GM12874 (cell line): ENCODE measurements around the gene LCLAT1.

Experiments
- TF ChIP-seq, protein P1 (sequence below): IDR thresholded peaks from 2 replicates; pipeline ENCODE4 v1.5.1; 2011; ENCODE audit warnings: low read depth, mild to moderate bottlenecking, control low read depth, low read length, moderate library complexity; ENCODE audit not compliant: insufficient read depth

LCLAT1 gene

DNA sequence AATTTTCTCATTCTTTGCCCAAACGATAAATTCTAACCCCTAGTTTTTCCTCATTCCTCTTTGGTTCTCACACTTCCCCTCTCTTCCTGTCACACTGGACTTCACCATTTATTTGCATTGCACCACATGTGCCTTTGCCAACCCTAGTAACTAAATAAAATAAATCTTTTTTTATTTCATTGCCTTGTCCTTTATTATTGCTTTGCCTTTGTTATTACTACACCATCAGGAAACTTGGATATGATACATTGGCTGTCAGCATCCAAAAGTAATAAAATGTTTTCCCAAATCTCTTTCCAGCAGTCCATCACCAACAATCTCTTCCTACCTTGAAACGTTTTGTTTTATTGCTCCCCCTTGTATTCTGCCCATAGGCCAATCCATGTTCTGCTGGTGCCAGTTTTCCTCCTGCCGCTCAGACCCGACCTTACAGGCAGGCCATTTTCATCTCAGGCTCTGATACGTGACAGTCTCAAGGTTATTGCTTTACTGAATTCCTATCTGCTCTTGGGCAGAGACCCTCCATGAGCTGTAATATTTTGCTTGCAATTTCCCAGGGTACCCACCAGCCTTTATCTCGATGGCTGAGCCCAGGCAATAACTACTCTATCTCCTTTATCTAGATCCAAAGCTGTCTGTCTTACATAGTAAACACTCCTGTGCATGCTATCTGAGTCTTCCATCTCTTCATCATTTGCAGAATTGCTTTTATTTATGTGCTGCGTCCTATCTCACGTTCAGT, 19.3 kb upstream of the LCLAT1 start:
- TF ChIP-seq, protein P1, sequence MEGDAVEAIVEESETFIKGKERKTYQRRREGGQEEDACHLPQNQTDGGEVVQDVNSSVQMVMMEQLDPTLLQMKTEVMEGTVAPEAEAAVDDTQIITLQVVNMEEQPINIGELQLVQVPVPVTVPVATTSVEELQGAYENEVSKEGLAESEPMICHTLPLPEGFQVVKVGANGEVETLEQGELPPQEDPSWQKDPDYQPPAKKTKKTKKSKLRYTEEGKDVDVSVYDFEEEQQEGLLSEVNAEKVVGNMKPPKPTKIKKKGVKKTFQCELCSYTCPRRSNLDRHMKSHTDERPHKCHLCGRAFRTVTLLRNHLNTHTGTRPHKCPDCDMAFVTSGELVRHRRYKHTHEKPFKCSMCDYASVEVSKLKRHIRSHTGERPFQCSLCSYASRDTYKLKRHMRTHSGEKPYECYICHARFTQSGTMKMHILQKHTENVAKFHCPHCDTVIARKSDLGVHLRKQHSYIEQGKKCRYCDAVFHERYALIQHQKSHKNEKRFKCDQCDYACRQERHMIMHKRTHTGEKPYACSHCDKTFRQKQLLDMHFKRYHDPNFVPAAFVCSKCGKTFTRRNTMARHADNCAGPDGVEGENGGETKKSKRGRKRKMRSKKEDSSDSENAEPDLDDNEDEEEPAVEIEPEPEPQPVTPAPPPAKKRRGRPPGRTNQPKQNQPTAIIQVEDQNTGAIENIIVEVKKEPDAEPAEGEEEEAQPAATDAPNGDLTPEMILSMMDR, result no peak

DNA sequence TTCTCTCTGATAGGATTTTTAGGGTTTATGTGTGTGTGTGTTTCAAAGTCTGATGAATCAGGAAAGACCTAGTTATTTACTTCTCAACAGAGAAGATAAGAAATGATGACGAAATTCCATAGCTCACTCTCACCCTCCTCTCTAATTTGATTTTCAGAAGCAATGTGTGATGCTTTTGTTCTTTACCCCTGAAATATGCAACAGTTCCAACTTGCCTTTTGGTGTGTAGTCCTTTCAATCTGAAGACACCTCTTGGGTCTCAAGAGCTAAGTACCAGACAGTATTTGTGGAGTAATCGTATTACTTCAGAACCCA, 18.7 kb upstream of the LCLAT1 start:
- TF ChIP-seq, protein P1, result no peak

DNA sequence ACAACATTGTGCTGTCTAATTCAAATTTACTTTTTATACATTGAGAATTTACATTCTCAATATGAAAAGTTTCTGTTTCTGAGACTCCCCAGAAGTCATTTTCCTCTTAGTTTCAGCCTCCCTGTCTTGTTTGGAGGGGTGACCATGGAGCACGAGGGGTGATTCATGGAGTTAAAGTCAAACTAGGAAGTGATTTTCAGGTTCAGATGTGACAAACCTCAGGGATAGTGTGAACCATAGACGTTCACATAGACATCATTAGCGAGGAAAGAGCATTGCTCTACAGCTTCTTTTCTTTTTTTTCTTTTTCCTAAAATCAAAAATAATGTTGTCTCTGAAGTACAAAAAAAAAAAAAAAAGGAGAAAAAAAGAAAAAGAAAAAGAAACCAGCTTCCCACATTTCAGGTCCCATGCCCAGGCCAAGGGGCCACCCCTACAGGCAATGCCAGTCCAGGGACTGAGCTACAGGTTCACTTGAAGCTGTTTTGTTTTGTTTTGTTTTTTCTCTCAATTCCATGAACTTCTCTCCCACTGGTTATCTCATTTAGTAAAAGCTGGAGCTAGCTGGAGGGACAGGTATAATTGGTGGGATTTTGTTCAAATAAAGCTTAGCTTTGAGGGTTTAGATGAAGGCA, 18.1 kb upstream of the LCLAT1 start:
- TF ChIP-seq, protein P1, result no peak

DNA sequence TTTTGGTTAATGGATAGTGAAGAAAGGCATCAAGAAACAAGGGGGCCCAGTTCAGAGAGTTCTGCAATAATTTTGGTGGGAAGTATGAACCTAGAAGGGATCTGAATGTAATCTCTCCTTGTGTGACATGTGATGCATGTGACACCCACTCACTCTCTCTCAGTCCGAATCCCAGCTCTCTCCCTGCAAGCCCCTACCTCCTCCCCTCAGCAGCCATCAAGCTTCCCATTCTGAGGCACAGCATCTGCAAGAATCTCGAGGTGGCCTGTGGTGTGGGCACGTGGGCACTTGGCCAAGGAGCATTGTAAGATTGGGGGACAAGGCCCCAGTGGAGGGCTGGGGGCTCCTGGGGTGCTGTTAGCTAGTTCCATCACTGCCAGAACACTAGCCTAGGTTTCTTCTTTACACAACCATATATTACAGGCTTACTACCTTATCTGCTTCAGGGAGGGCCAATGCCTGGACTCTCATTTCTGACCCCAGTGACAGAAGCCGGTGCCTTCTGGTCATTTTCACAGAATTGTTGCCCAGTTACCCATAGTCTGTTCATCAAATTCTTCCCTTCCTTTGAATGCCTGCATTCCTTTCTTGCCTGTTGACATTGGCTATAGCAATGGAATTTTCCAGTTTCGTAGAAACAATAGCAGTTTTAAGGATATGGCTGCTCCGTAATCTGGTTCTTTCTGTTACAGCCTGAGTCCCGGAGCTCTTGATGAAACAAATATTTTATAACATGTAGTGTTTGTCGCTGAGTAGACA, 13.3 kb upstream of the LCLAT1 start:
- TF ChIP-seq, protein P1, result no peak

DNA sequence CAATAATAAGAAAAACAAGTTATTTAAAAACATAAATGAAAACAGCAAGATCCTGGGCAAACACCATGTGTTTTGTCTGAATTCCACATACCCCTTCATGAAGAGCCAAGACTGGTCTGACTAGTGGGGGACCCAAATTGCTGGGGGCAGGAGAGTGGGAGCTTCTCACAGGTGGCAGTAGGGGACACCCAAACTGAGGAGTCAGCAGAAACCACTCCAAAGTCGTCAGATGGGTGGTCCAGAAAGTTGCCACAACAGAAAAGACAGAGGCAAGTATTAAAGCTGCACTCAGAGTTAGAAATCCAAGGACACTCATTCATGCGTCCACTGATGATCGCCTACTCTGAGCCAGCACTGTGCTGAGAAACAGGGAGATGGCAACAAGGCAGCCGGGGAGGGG, 12.3 kb upstream of the LCLAT1 start:
- TF ChIP-seq, protein P1, result no peak

DNA sequence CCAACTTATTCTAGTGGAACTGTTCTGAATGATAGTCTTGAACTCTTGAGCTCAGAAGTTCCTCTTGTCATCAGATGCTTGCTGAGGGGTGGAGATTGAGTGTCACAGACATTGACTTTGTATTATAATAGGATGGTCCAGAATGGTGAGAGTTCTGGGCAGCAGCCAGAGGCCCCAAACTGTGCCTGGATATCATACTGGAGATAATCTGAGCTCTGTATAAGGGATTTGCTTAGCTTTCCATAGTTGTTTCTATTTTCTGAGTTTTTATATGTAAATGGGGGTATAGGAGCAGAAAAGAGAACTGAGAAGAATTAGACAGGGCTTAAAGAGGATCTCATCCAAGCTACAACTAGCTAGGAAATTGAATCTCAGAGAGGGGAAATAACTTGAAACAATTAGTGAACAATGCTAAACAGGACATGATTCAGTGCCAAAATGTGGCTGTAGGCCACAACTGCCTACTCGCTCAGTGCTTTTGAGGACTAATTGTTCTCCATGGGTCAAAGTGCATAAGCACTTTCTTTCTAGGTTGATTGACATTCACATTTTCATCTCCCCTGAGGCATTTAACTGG, 10.1 kb upstream of the LCLAT1 start:
- TF ChIP-seq, protein P1, result no peak
